Activated gamma-delta T cell treated with Interleukin-2 at 50 U/mL for 16 hours (primary cell): Measurements from ENCODE around the gene TAS2R31.
"Not testable (repeated sequence)": the region's sequence is repeated elsewhere in the genome, so short reads cannot be mapped to it uniquely, and the experiment has no call there.

Source experiments
- DNase-seq: peaks from one replicate; pipeline ENCODE4 v3.0.0-alpha.2; 2020

Gene TAS2R31, protein sequence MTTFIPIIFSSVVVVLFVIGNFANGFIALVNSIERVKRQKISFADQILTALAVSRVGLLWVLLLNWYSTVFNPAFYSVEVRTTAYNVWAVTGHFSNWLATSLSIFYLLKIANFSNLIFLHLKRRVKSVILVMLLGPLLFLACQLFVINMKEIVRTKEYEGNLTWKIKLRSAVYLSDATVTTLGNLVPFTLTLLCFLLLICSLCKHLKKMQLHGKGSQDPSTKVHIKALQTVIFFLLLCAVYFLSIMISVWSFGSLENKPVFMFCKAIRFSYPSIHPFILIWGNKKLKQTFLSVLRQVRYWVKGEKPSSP

GRCh38 chr12:11031307-11031706, at the start of gene TAS2R31:
TSS of gene TAS2R31 (minus strand) at chr12:11031407. CDS start at chr12:11031335, 72 bp downstream.
- DNase-seq, result no peak

- DNase-seq, result no peak
Measured at GRCh38 chr12:11078246-11078645, 47.0 kb upstream of the TAS2R31 start.

GRCh38 chr12:11075642-11076041, 44.4 kb upstream of the TAS2R31 start:
- no peak for DNase-seq

GRCh38 chr12:11071414-11071813, 40.2 kb upstream of the TAS2R31 start:
- no peak for DNase-seq

DNA sequence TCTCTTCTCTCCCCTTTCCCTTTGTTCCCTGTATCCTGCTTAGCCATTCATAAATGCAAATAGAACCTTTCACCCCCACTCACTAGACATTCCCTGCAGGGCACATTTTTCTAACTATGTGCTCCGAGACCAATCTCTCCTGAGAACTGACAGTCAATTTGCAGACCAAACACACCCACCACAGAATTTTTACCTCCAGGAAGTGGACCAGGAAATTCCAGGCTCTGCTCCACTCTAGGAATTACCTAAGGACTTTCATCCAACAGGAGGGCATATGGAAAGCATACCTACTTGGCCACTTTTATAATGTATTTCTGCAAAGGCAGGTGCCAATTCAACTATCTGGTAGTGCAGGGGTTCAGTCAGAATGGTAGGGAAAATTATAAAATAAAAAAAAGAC, 39.8 kb upstream of the TAS2R31 start:
- DNase-seq, result no peak

- DNase-seq, result no peak
Measured at GRCh38 chr12:11069854-11070365, 38.7 kb upstream of the TAS2R31 start.

GRCh38 chr12:11067514-11067913, 36.3 kb upstream of the TAS2R31 start:
- no peak for DNase-seq

DNA sequence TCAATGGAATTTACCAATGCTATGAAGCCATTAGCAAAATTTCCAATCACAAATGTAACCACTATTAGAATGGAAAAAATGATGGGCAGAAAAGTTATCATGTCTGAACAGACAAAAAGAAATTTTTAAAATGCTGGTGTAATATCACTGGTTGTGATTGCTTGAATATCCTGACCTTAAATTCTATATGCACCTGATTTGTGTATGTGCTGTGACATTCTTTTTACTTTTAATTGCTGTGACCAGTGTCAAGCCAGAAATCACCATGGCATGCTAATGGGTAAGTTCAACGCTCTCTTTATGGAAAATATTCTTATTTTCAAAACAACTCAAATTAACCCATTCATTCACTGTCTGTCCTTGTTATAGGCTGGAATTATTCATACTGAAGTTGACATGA, 31.0 kb upstream of the TAS2R31 start, which contains the start of gene TAS2R46:
TSS of gene TAS2R46 (minus strand) at position 101 of the 400 bp plus-strand sequence. CDS start at position 101, 0 bp downstream.
- DNase-seq, result not testable (repeated sequence)

DNA sequence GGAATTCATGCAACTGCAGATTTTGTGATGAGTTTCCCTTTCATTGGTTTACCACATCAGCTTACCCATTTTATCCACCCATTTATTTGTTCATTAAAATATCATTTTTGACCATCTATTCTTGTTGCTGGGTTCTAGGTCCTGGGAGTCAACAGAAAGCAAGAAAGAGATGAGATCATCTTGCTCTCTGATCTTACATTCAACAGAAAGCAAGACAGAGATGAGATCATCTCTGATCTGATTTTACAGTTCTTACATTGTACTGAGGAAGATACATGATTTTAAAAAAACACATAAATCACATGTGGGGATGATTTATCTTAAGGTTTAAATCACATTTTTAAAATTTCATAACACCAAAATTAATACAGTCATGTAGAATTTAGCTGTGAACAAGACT, 28.6 kb upstream of the TAS2R31 start:
- DNase-seq, result no peak

DNA sequence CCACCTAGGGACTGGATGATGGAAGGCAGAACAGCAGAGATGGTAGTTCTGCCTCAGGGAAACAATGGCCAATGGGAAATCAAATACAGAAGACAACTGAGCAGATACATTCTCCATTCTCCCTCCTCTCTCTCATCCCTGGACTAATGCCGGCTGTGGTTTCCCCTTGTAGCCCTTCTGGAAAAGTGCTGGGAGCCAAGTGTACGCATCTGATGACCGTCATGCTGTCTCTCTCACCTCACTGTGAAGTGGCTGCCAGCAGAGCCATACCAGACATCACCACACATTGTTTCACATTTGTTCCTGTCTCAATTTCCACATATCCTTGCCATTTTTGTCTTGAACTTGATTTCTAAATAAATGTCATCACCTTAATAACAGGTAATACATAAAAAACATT, 27.8 kb upstream of the TAS2R31 start:
- no peak for DNase-seq

DNA sequence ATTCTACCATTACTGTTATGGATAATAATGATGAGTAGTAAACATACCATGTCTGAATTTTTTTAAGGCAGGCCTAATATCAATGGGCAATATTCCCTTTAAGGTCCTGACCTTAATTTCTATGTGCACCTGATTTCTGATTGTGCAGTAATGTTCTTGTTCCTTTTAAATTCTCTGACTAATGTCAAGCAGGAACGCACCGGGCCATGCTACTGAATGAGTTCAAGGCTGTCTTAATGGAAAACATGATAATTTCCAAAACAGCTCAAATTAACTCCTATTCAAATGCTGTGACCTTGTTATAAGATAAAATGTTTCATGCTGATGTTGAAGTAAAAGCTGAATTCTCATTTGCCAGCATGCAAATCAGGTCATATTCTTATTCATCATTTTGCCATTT, 24.1 kb upstream of the TAS2R31 start:
- DNase-seq, result no peak

DNA sequence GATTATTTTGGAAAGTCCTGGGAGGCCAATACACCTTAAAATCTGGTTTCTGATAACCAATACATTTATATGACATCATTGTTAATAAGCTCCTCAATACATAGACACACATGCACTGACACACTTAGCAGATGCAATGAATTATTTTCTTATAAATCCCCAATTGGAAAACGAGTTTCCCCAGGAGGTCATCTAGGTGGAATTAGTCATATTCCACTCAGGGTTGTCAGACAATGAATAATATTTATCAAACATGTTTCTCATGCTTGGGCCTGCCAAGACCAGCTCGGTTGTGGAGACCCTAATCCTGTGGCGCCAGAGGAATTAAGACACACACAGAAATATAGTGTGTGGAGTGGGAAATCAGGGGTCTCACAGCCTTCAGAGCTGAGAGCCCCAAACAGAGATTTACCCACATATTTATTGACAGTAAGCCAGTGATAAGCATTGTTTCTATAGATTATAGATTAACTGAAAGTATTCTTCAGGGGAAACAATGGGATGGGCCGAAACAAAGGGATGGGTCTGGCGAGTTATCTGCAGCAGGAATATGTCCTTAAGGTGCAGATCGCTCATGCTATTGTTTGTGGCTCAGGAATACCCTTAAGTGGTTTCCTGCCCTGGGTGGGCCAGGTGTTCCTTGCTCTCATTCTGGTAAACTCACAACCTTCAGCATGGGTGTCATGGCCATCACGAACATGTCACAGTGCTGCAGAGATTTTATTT, 18.8 kb upstream of the TAS2R31 start:
- not testable (repeated sequence) for DNase-seq

DNA sequence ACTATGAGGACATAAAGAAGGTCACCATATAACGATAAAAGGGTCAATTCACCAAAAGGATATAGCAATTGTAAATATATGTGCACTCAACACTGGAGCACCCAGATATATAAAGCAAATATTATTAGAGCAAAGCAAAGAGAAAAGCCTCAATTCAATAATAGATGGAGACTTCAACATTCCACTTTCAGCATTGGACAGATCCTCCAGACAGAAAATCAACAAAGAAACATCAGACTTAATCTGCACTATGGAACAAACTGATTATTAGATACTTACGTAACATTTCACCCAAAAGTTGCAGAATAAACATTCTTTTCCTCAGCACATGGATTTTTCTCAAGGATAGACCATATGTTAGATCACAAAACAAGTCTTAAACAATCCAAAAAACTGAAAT, 10.2 kb upstream of the TAS2R31 start:
- DNase-seq, result not testable (repeated sequence)

DNA sequence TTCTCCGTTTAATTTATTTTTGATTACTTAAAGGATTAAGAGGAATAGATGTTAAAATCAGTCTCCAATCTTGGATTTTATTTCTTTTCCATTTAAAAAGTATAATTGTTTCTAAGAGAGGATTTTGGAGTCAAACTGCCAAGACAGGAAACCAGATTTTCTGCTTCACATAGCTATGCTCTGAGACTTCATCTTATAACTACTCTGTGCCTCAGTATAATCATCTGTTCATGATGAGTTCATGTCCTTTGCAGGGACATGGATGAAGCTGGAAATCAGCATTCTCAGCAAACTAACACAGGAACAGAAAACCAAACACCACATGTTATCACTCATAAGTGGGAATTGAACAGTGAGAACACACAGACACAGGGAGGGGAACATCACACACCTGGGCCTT, 9.0 kb upstream of the TAS2R31 start:
- no peak for DNase-seq

DNA sequence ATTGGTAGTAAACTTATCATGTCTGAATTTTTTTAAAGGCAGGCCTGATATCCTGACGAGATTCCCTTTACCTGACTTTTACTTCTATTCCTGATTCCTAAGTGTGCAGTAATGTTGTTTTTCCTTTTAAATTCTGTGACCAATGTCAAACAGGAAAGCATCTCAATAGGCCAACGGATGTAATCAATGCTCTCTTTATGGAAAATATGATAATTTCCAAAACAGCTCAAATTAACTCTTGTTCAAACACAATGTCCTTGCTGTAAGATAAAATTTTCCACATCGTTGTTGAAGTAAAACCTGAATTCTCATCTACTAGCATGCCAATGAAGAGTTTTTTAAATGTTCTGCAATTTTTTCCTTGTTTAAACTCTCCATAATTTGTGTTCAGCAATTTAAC, 8.0 kb upstream of the TAS2R31 start:
- no peak for DNase-seq

GRCh38 chr12:11033959-11034358, 2.8 kb upstream of the TAS2R31 start:
- DNase-seq, result not testable (repeated sequence)

- no peak for DNase-seq
Measured at GRCh38 chr12:11026118-11026517, 5.1 kb downstream of the TAS2R31 start.

- no peak for DNase-seq
Measured at GRCh38 chr12:11023387-11023786, 7.8 kb downstream of the TAS2R31 start.

DNA sequence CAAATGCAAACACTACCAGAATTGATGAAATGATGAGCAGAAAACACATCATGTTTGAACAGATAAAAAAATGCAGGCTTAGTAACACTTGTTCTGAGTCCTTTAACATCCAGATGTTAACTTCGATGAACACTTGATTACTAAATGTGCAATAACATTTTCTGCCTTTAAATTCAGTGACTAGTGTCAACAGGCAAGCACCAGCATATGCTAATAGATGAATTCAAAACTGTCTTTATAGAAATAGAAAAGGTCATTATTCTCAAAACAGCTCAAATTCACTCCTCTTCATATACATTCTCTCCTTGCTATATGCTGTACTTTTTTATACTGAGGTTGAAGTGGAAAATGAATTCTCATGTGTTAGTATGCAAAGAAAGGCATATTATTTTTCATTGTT, 8.7 kb downstream of the TAS2R31 start, which contains the start of gene TAS2R19:
TSS of gene TAS2R19 (minus strand) at position 101 of the 400 bp plus-strand sequence. CDS start at position 52, 49 bp downstream.
- DNase-seq, result no peak

DNA sequence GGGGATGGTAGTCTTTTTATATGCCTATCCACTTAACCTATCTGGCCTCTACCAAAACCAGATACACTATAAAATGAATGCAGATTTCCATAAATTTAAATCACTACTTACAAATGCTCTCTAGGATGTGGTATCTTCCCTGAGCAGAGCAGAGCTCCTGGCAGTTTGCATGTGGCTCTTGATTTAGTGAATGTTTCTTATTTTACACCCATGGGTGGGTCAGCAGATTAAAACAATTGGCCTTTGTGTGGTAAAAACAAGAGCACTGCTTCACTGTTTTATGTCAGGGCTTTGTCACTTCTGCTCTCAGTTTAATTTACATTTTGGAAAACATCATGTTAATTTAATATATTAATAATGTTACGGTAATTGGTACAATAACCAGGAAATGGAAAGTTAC, 14.3 kb downstream of the TAS2R31 start:
- DNase-seq, result no peak

- no peak for DNase-seq
Measured at GRCh38 chr12:11015775-11016430, 15.3 kb downstream of the TAS2R31 start.

DNA sequence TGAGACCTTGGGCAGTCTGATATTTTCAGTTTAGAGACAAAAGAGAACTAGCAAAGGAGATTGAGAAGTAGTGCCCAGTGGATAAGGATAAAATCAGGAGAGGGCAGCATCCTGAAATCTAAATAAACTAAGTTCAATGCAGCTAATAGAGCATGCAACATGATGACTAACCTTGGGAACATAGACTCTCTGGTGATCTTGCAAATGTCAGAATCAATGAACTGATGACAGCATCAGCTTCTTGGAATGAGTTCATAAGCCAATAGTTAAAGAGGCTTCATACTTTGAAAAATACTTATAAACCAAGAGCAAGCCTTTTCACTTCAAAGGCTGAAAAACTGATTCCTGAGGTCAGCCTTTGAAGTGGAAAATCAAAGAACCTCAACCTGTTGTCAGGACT, 17.0 kb downstream of the TAS2R31 start:
- DNase-seq, result no peak

- DNase-seq, result no peak
Measured at GRCh38 chr12:11007608-11008007, 23.6 kb downstream of the TAS2R31 start.
